RWPE2 (cell line): Measurements from ENCODE around the gene MYCBPAP.
A peak's percentile ranks its signal among the peaks of the same experiment; 100 is the strongest.

Source experiments
- ATAC-seq: fragments of 200-7000 bp; cut with Tn5 transposase; 3 replicates; pipeline ENCODE4 v1.9.1; 2021; ENCODE audit warnings: low read depth
- DNase-seq: peaks from one replicate; pipeline ENCODE4 v3.0.0-alpha.2; 2020; ENCODE audit warnings: low spot score
- H3K27ac ChIP-seq: fragments of 450-650 bp; 2 replicates; pipeline ENCODE4 v1.5.1; 2017; ENCODE audit warnings: mild to moderate bottlenecking; ENCODE audit not compliant: poor library complexity, severe bottlenecking
- H3K27me3 ChIP-seq: fragments of 250-450 bp; sonication (Bioruptor Pico); 2 replicates; pipeline ENCODE4 v1.5.1; 2021; ENCODE audit warnings: mild to moderate bottlenecking, moderate library complexity; ENCODE audit not compliant: insufficient read depth, poor library complexity, severe bottlenecking
- H3K36me3 ChIP-seq: fragments of 250-450 bp; sonication (Bioruptor Pico); 2 replicates; pipeline ENCODE4 v1.5.1; 2020; ENCODE audit warnings: low read depth, mild to moderate bottlenecking, moderate library complexity
- H3K4me1 ChIP-seq: fragments of 250-450 bp; sonication (Bioruptor Pico); 2 replicates; pipeline ENCODE4 v1.5.1; 2021; ENCODE audit warnings: mild to moderate bottlenecking, moderate library complexity; ENCODE audit not compliant: insufficient read depth, poor library complexity, severe bottlenecking
- H3K4me3 ChIP-seq: fragments of 250-450 bp; sonication (Bioruptor Pico); 2 replicates; pipeline ENCODE4 v1.5.1; 2021; ENCODE audit warnings: mild to moderate bottlenecking, moderate library complexity; ENCODE audit not compliant: severe bottlenecking
- H3K9me3 ChIP-seq: fragments of 250-450 bp; sonication (Bioruptor Pico); 2 replicates; pipeline ENCODE4 v1.5.1; 2021; ENCODE audit warnings: mild to moderate bottlenecking, moderate library complexity; ENCODE audit not compliant: severe bottlenecking
- TF ChIP-seq, protein P1 (sequence below): fragments of 450-650 bp; IDR thresholded peaks from one replicate; pipeline ENCODE4 v1.5.1; 2017; ENCODE audit warnings: mild to moderate bottlenecking, moderate library complexity; ENCODE audit not compliant: poor library complexity, severe bottlenecking

MYCBPAP gene

DNA sequence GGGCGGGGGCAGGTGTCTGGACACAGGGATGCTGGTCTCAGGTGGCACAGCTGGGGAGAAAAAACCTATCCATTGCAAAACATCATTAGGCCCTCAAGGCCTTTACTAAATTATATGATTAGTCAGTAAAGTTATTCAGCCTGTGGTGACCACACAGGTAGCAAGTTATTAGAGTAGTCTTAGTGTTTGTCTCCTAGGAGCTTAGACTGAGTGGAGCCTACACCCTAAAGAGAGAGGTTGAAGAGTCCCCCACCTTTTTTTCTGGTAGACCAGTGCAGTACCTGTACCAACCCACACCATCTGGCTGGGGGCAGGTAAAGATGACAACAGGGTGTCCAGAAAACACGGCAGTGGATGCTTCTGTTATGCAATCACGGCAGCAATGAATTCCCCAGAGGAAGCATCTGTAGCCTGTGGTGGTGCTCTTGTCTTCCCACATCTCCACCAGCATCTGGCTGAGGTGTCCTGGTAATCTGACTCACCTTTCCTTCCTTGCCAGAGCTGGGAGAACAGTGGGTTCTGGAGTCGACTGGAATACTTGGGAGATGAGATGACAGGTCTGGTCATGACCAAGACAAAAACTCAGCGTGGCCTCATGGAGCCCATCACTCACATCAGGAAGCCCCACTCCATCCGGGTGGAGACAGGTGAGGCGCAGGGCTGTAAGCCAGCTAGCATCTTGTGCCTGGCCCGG, 11.0 kb downstream of the MYCBPAP start:
- Histone ChIP-seq H3K36me3 (no peaks in the 10 kb centered on the region), H3K4me3 (no peak overlapping the region), H3K9me3 (no peaks in the 10 kb centered on the region), H3K27me3 (no peaks in the 10 kb centered on the region), H3K4me1 (peaks cover 51% of the 10 kb centered on the region), H3K27ac (peak overlapping the region; percentile 85)
- TF ChIP-seq, protein P1, sequence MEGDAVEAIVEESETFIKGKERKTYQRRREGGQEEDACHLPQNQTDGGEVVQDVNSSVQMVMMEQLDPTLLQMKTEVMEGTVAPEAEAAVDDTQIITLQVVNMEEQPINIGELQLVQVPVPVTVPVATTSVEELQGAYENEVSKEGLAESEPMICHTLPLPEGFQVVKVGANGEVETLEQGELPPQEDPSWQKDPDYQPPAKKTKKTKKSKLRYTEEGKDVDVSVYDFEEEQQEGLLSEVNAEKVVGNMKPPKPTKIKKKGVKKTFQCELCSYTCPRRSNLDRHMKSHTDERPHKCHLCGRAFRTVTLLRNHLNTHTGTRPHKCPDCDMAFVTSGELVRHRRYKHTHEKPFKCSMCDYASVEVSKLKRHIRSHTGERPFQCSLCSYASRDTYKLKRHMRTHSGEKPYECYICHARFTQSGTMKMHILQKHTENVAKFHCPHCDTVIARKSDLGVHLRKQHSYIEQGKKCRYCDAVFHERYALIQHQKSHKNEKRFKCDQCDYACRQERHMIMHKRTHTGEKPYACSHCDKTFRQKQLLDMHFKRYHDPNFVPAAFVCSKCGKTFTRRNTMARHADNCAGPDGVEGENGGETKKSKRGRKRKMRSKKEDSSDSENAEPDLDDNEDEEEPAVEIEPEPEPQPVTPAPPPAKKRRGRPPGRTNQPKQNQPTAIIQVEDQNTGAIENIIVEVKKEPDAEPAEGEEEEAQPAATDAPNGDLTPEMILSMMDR, result no peak
- no peak for DNase-seq
- peak; percentile 75 for ATAC-seq

DNA sequence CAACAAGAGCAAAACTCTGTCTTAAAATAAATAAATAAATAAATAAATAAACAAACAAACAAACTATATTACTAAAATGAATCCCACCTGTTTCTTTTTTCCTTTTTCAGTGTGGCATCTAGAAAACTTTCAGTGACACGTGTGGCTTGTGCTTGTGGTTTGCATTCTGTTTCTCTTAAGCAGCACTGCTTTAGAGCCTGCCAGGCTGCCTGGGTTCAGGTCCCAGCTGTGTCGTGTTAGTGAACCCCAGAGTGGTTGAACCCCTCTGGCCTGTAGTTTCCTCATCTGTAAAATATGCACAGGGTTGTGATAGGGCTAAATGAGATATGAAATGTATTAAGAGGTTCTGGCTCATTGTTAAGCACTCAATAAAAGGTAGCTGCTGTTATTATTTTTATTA, 12.2 kb downstream of the MYCBPAP start:
- Histone ChIP-seq H3K27me3 (no peaks in the 10 kb centered on the region), H3K36me3 (no peaks in the 10 kb centered on the region), H3K27ac (peak overlapping the region; percentile 85), H3K9me3 (no peaks in the 10 kb centered on the region), H3K4me3 (no peak overlapping the region), H3K4me1 (peaks cover 45% of the 10 kb centered on the region)
- no peak for DNase-seq
- no peak for ATAC-seq
- TF ChIP-seq, protein P1, result no peak

DNA sequence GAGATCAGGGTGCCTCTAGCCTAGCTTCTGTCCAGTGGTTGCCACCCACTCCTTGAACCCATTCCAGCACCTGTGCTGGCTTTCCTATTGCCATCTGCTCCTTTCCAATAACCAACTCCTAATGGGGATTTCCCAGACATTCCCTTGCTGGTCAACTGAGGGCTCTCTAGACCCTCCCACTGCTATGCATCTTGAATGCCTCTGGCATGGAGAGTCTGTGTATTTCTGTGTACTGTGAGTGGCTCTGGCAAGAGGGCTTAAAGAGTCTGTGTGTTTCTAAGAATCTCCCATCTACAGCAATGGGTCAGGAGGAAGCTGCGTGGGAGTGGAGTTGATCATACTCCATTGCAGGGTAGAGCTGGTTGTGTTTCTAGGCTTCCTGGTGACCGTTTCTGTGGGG, 13.3 kb downstream of the MYCBPAP start:
- DNase-seq, result no peak
- Histone ChIP-seq H3K4me3 (no peak overlapping the region), H3K9me3 (no peaks in the 10 kb centered on the region), H3K27ac (peak overlapping the region; percentile 85), H3K27me3 (no peaks in the 10 kb centered on the region), H3K4me1 (peaks cover 41% of the 10 kb centered on the region), H3K36me3 (no peaks in the 10 kb centered on the region)
- TF ChIP-seq, protein P1, result no peak
- no peak for ATAC-seq

DNA sequence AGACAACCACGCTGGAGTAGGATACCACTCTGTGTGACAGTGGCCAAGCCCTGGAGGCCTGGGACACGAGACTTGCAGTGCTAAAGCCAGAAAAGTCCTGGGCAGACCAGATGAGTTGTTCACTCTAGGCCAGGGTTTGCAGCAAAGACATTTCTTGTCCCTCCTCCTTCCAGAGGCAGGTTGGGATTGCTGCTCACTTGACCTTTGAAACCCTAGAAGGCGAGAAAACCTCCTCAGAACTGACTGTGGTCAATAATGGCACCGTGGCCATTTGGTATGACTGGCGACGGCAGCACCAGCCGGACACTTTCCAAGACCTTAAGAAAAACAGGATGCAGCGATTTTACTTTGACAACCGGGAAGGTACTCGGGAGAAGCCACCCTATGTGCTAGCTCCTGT, 14.5 kb downstream of the MYCBPAP start:
- ATAC-seq (no peak), DNase-seq (no peak)
- TF ChIP-seq, protein P1, result no peak
- no peaks in the 10 kb centered on the region for H3K27me3 ChIP-seq
- peaks cover 29% of the 10 kb centered on the region for H3K4me1 ChIP-seq
- H3K9me3 ChIP-seq, result no peaks in the 10 kb centered on the region
- peak overlapping the region; percentile 69 for H3K27ac ChIP-seq
- no peak overlapping the region for H3K4me3 ChIP-seq
- no peaks in the 10 kb centered on the region for H3K36me3 ChIP-seq

DNA sequence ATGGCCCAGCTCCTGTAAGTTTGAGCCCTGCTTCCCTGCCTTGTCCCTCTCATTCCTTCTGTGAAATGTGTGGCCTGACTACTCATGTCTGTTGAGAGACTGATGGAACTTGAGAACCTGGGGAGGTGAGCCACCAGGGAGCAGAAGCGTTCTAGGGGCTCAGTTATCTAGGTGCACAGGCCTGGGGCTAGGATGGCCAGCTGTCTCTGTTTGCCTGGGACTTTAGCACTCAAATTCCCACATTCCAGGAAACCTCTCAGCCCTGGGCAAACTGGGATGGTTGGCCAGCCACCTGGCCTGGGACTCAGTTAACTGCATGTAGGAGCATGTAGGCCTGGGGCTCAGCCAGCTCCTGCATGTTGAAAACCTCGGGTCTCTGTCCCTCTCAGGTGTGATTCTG, 15.0 kb downstream of the MYCBPAP start:
- TF ChIP-seq, protein P1, result peak; percentile 41
- Histone ChIP-seq H3K36me3 (no peaks in the 10 kb centered on the region), H3K4me3 (no peak overlapping the region), H3K27ac (peak overlapping the region; percentile 69), H3K9me3 (no peaks in the 10 kb centered on the region), H3K4me1 (peaks cover 25% of the 10 kb centered on the region), H3K27me3 (no peaks in the 10 kb centered on the region)
- ATAC-seq (peak; percentile 73), DNase-seq (no peak)
